Measurements from ENCODE around the gene GPR152. TPM values are rescaled to one million over a fixed set of nuclear protein-coding genes. Genes with fewer than 3 reads are reported as not detected.

Gene GPR152
- total RNA-seq, 1 experiment from 2014 or later: not detected

DNA sequence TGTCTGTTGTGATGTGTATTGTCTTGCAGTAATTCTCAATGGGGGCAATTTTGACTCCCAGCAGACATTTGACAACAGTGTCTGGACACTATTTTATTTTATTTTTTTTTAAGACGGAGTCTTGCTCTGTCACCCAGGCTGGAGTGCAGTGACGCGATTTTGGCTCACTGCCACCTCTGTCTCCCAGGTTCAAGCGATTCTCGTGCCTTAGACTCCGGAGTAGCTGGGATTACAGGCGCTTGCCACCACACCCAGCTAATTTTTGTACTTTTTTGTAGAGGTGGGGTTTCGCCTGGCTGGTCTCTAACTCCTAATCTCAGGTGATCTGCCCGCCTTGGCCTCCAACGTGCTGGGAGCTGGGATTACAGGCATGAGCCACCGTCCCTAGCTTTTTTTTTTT, 22.8 kb downstream of the GPR152 start:
- Histone ChIP-seq H3K14ac (ENCODE audit: insufficient read depth, low read length) (no peak overlapping the region), H3K18ac (ENCODE audit: insufficient read length, low read depth, low read length) (no peak overlapping the region), H3K4me1 (ENCODE audit: insufficient read depth, low read length) (no peaks in the 10 kb centered on the region), H2BK20ac (ENCODE audit: low read depth, low read length, poor library complexity, severe bottlenecking) (no peak overlapping the region), H3K23ac (ENCODE audit: insufficient read length, low read depth, low read length) (no peak overlapping the region), H3K79me1 (ENCODE audit: insufficient read depth, low read depth, low read length, poor library complexity, severe bottlenecking) (no peaks in the 10 kb centered on the region), H2AFZ (ENCODE audit: low read length) (no peak overlapping the region), H4K5ac (ENCODE audit: insufficient read length, low read depth, low read length) (no peak overlapping the region), H3K4ac (ENCODE audit: low read depth, low read length) (no peak overlapping the region), H3K56ac (ENCODE audit: insufficient read length, low read depth, low read length) (no peak overlapping the region), H4K8ac (replicated peaks; ENCODE audit: insufficient read length, low read depth, low read length) (no peak overlapping the region), H3K79me2 (ENCODE audit: insufficient read depth, low read length) (no peaks in the 10 kb centered on the region; the same call in 1 of the 2 replicates), H4K20me1 (ENCODE audit: control insufficient read depth, insufficient read depth, insufficient read length) (no peaks in the 10 kb centered on the region), H2BK120ac (ENCODE audit: low read depth, low read length, poor library complexity, severe bottlenecking) (no peak overlapping the region), H3K23me2 (ENCODE audit: insufficient read length, low read depth, low read length, poor library complexity, severe bottlenecking) (peaks cover 4% of the 10 kb centered on the region), H3K4me2 (ENCODE audit: insufficient read depth, insufficient read length, low read length) (no peak overlapping the region), H2BK5ac (ENCODE audit: insufficient read length, low read length) (no peak overlapping the region), H4K91ac (ENCODE audit: insufficient read length, low read depth, low read length) (no peak overlapping the region), H3K27ac (ENCODE audit: insufficient read length, low read depth, low read length) (no peak overlapping the region), H2AK5ac (ENCODE audit: insufficient read length, low read length) (no peak overlapping the region), H2BK15ac (ENCODE audit: low read depth, low read length) (no peak overlapping the region), H3T11ph (ENCODE audit: low read length) (no peak overlapping the region), H2BK12ac (ENCODE audit: insufficient read length, low read depth, low read length) (no peak overlapping the region), H3K9ac (ENCODE audit: extremely low read depth, insufficient read length, low read length) (no peak overlapping the region), H3K9me3 (ENCODE audit: control insufficient read depth, low read depth, low read length) (no peaks in the 10 kb centered on the region), H3K27me3 (ENCODE audit: insufficient read depth, low read length) (no peaks in the 10 kb centered on the region)
- Mint-ChIP-seq H3K27ac (no peak overlapping the region), H3K4me3 (peak overlapping the region; percentile 87 to 92), H3K4me1 (peaks cover 5 to 9% of the 10 kb centered on the region in 2 experiments), H3K9me3 (no peaks in the 10 kb centered on the region), H3K27me3 (ENCODE audit: low read depth) (no peaks in the 10 kb centered on the region; the same call in 1 of the 2 replicates), H3K36me3 (ENCODE audit: insufficient read depth in 1 of 3, low read depth in 3 of 3) (peaks cover 9 to 32% (median 23%) of the 10 kb centered on the region in 3 experiments; a peak in 6 of 7 replicates)
- DNase-seq: no peak
- TF ChIP-seq, protein P1, sequence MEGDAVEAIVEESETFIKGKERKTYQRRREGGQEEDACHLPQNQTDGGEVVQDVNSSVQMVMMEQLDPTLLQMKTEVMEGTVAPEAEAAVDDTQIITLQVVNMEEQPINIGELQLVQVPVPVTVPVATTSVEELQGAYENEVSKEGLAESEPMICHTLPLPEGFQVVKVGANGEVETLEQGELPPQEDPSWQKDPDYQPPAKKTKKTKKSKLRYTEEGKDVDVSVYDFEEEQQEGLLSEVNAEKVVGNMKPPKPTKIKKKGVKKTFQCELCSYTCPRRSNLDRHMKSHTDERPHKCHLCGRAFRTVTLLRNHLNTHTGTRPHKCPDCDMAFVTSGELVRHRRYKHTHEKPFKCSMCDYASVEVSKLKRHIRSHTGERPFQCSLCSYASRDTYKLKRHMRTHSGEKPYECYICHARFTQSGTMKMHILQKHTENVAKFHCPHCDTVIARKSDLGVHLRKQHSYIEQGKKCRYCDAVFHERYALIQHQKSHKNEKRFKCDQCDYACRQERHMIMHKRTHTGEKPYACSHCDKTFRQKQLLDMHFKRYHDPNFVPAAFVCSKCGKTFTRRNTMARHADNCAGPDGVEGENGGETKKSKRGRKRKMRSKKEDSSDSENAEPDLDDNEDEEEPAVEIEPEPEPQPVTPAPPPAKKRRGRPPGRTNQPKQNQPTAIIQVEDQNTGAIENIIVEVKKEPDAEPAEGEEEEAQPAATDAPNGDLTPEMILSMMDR (conservative IDR thresholded peaks at IDR 0.05): no peak
- whole genome bisulfite sequencing (ENCODE audit: extremely low coverage, insufficient read length, low lambda C conversion rate): no CpG with 5 or more reads among the region's 11 CpGs
